ENCODE results near the gene OR51T1.

OR51T1 gene

GRCh38 chr11:4886186-4886585 lies 4.5 kb downstream of the OR51T1 start:
- ChIA-PET POLR2A (no interaction called here), CTCF (no interaction called here)
- H3K4me3 ChIP-seq (ENCODE audit: low read depth, low read length): no peak overlapping the region
- no peak overlapping the region for H3K27ac ChIP-seq (ENCODE audit: extremely low read depth, low read depth, low read length)
- H3K9me3 ChIP-seq (ENCODE audit: control insufficient read depth, insufficient read depth, low read depth, low read length): no peaks in the 10 kb centered on the region
- H3K4me1 ChIP-seq (ENCODE audit: control insufficient read depth, insufficient read depth, low read length): no peaks in the 10 kb centered on the region
- no peaks in the 10 kb centered on the region for H3K36me3 ChIP-seq (ENCODE audit: control insufficient read depth in 2 of 2, insufficient read depth in 1 of 2, low read length in 2 of 2)
- no peak for TF ChIP-seq ZNF223 (tag by site-specific recombination; IDR thresholded peaks at IDR 0.05)
- TF ChIP-seq ZXDB (tag by site-specific recombination; IDR thresholded peaks at IDR 0.05): no peak
- TF ChIP-seq, protein P1, sequence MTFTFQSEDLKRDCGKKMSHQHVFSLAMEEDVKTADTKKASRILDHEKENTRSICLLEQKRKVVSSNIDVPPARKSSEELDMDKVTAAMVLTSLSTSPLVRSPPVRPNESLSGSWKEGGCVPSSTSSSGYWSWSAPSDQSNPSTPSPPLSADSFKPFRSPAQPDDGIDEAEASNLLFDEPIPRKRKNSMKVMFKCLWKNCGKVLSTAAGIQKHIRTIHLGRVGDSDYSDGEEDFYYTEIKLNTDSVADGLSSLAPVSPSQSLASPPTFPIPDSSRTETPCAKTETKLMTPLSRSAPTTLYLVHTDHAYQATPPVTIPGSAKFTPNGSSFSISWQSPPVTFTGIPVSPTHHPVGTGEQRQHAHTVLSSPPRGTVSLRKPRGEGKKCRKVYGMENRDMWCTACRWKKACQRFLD (tag by site-specific recombination; IDR thresholded peaks at IDR 0.05): no peak
- TF ChIP-seq, protein P2, sequence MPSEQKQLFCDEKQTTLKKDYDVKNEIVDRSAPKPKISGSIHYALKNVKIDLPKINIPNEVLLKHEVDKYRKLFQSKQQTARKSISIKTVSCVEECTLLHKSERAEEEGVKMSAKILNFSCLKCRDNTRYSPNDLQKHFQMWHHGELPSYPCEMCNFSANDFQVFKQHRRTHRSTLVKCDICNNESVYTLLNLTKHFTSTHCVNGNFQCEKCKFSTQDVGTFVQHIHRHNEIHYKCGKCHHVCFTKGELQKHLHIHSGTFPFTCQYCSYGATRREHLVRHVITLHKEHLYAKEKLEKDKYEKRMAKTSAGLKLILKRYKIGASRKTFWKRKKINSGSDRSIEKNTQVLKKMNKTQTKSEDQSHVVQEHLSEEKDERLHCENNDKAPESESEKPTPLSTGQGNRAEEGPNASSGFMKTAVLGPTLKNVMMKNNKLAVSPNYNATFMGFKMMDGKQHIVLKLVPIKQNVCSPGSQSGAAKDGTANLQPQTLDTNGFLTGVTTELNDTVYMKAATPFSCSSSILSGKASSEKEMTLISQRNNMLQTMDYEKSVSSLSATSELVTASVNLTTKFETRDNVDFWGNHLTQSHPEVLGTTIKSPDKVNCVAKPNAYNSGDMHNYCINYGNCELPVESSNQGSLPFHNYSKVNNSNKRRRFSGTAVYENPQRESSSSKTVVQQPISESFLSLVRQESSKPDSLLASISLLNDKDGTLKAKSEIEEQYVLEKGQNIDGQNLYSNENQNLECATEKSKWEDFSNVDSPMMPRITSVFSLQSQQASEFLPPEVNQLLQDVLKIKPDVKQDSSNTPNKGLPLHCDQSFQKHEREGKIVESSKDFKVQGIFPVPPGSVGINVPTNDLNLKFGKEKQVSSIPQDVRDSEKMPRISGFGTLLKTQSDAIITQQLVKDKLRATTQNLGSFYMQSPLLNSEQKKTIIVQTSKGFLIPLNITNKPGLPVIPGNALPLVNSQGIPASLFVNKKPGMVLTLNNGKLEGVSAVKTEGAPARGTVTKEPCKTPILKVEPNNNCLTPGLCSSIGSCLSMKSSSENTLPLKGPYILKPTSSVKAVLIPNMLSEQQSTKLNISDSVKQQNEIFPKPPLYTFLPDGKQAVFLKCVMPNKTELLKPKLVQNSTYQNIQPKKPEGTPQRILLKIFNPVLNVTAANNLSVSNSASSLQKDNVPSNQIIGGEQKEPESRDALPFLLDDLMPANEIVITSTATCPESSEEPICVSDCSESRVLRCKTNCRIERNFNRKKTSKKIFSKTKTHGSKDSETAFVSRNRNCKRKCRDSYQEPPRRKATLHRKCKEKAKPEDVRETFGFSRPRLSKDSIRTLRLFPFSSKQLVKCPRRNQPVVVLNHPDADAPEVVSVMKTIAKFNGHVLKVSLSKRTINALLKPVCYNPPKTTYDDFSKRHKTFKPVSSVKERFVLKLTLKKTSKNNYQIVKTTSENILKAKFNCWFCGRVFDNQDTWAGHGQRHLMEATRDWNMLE (tag by site-specific recombination; conservative IDR thresholded peaks at IDR 0.05; ENCODE audit: low read depth): no peak
- TF ChIP-seq PRDM10 (tag by site-specific recombination; IDR thresholded peaks at IDR 0.05): no peak
- no peak for TF ChIP-seq ZNF10 (tag by site-specific recombination; IDR thresholded peaks at IDR 0.05)
- TF ChIP-seq ZNF280C (tag by site-specific recombination; IDR thresholded peaks at IDR 0.05): no peak
- TF ChIP-seq ZNF18 (tag by site-specific recombination; IDR thresholded peaks at IDR 0.05): no peak
- no peak for TF ChIP-seq ZNF707 (tag by site-specific recombination; IDR thresholded peaks at IDR 0.05)
- TF ChIP-seq, protein P3, sequence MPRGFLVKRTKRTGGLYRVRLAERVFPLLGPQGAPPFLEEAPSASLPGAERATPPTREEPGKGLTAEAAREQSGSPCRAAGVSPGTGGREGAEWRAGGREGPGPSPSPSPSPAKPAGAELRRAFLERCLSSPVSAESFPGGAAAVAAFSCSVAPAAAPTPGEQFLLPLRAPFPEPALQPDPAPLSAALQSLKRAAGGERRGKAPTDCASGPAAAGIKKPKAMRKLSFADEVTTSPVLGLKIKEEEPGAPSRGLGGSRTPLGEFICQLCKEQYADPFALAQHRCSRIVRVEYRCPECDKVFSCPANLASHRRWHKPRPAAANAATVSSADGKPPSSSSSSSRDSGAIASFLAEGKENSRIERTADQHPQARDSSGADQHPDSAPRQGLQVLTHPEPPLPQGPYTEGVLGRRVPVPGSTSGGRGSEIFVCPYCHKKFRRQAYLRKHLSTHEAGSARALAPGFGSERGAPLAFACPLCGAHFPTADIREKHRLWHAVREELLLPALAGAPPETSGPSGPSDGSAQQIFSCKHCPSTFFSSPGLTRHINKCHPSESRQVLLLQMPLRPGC (tag by site-specific recombination; IDR thresholded peaks at IDR 0.05): no peak
- no peak for TF ChIP-seq ZNF184 (tag by site-specific recombination; IDR thresholded peaks at IDR 0.05)
- TF ChIP-seq ZNF16 (tag by site-specific recombination; IDR thresholded peaks at IDR 0.05; ENCODE audit: low read depth): no peak
- TF ChIP-seq ZNF202 (tag by site-specific recombination; IDR thresholded peaks at IDR 0.05; ENCODE audit: borderline replicate concordance): no peak
- TF ChIP-seq, protein P4, sequence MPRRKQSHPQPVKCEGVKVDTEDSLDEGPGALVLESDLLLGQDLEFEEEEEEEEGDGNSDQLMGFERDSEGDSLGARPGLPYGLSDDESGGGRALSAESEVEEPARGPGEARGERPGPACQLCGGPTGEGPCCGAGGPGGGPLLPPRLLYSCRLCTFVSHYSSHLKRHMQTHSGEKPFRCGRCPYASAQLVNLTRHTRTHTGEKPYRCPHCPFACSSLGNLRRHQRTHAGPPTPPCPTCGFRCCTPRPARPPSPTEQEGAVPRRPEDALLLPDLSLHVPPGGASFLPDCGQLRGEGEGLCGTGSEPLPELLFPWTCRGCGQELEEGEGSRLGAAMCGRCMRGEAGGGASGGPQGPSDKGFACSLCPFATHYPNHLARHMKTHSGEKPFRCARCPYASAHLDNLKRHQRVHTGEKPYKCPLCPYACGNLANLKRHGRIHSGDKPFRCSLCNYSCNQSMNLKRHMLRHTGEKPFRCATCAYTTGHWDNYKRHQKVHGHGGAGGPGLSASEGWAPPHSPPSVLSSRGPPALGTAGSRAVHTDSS (tag by site-specific recombination; IDR thresholded peaks at IDR 0.05): no peak
- no peak for TF ChIP-seq ZNF585B (tag by site-specific recombination; IDR thresholded peaks at IDR 0.05)
- TF ChIP-seq KLF8 (tag by site-specific recombination; IDR thresholded peaks at IDR 0.05): no peak
- TF ChIP-seq, protein P5, sequence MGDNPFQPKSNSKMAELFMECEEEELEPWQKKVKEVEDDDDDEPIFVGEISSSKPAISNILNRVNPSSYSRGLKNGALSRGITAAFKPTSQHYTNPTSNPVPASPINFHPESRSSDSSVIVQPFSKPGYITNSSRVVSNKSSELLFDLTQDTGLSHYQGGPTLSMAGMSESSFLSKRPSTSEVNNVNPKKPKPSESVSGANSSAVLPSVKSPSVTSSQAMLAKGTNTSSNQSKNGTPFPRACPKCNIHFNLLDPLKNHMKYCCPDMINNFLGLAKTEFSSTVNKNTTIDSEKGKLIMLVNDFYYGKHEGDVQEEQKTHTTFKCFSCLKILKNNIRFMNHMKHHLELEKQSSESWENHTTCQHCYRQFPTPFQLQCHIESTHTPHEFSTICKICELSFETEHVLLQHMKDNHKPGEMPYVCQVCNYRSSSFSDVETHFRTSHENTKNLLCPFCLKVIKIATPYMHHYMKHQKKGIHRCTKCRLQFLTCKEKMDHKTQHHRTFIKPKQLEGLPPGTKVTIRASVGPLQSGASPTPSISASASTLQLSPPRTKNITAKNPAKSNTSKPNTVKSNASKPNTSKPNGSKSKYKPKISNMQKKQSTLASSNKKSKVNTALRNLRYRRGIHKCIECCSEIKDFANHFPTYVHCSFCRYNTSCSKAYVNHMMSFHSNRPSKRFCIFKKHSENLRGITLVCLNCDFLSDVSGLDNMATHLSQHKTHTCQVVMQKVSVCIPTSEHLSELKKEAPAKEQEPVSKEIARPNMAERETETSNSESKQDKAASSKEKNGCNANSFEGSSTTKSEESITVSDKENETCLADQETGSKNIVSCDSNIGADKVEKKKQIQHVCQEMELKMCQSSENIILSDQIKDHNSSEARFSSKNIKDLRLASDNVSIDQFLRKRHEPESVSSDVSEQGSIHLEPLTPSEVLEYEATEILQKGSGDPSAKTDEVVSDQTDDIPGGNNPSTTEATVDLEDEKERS (tag by site-specific recombination; IDR thresholded peaks at IDR 0.05): no peak
